Activated CD4-positive, alpha-beta T cell treated with anti-CD3 and anti-CD28 coated beads for 24 hours (primary cell): ENCODE results near the gene CYTH3.
"Not testable (repeated sequence)": the region's sequence is repeated elsewhere in the genome, so short reads cannot be mapped to it uniquely, and the experiment has no call there.

Experiments used
- DNase-seq, 2 donors: peaks; one replicate each; pipeline ENCODE4 v3.0.0-alpha.2; 2020; ENCODE audit warnings: low read depth in 2 of 2

CYTH3 gene

DNA sequence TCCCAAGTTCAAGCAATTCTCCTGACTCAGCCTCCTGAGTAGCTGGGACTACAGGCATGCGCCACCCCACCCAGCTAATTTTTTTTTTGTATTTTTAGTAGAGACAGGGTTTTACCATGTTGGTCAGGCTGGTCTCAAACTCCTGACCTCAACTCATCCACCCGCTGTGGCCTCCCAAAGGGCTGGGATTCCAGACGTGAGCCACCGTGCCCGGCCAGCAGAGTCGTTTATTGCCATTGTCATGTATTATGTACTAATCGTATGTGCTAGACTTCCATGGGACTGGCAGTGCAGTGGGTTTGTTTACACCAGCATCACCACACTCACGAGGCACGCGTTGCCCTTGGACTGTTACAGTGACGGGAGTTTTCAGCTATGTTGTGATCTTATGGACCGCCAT is 120.9 kb downstream of the CYTH3 start:
- not testable (repeated sequence) for DNase-seq

DNA sequence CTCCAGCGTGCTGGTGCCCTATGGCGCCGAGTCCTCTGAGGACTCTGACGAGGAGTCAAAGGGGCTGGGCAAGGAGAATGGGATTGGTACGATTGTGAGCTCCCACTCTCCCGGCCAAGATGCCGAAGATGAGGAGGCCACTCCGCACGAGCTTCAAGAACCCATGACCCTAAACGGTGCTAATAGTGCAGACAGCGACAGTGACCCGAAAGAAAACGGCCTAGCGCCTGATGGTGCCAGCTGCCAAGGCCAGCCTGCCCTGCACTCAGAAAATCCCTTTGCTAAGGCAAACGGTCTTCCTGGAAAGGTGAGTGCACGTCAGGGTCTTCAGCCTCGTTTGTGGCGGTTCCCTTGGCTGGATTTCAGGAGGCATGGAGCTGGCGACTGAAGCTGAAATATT is 122.4 kb downstream of the CYTH3 start:
- DNase-seq: no peak

- no peak for DNase-seq
These were observed 123.6 kb downstream of the CYTH3 start for GRCh38 chr7:6148724-6149360.

GRCh38 chr7:6147627-6148026 is 124.8 kb downstream of the CYTH3 start:
- DNase-seq: no peak

- DNase-seq: no peak
These were observed 125.8 kb downstream of the CYTH3 start for GRCh38 chr7:6146666-6147065.

GRCh38 chr7:6143997-6144396 is 128.4 kb downstream of the CYTH3 start:
- no peak for DNase-seq

GRCh38 chr7:6142871-6143380 is 129.5 kb downstream of the CYTH3 start:
- no peak for DNase-seq

GRCh38 chr7:6139189-6139996 is 133.0 kb downstream of the CYTH3 start:
- DNase-seq: no peak

DNA sequence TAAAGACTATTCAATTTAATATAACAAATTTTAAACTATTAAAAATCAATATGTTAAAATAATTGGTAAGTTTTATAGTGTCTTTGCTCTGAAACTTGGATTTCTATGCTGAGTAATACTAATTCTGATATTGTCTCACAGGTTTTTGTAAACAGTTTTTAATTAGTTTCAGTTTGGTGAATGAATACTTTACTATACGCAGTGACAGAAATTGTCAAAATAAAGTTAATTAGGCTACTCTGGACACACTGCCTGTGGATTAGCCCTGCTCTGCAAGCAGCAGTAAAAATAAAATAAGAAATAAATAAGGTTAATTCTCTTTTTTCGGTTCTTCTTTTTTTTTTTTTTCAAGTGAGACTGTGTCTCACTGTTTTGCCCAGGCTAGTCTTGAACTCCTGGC is 135.9 kb downstream of the CYTH3 start:
- no peak for DNase-seq

DNA sequence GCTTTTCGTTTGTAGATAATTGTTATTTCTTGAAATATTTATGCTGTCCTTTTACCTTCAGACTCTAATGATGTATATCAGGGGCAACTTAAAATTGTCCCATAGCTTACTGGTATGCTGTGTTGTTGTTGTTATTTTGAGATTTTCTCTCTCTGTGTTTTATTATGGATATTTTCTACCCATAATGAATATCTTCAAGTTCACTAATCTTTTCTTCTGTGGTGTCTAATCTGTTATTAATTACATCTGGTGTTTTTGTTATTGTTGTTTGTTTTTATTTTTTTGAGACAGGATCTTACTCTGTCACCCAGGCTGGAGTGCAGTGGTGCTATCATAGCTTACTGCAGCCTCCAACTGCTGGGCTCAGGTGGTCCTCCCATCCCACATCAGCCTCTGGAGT is 139.2 kb downstream of the CYTH3 start:
- no peak for DNase-seq

- DNase-seq: no peak
These were observed 142.3 kb downstream of the CYTH3 start for GRCh38 chr7:6130007-6130587.

DNA sequence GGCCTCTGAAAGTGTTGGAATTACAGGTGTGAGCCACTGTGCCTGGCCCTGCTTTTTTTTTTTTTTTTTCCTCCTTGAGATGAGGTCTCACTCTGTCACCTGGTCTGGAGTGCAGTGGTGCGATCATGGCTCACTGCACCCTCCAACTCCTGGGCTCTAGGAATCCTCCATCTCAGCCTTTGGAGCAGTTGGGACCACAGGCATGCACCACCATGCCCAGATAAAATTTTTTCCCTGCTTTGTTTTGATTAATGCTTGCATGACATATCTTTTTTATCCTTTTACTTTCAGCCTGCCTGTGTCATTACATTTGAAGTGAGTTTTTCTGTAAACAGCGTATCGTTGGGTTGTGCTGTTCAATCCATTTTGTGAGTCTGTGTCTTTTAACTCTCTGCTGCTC is 144.2 kb downstream of the CYTH3 start:
- DNase-seq: no peak

DNA sequence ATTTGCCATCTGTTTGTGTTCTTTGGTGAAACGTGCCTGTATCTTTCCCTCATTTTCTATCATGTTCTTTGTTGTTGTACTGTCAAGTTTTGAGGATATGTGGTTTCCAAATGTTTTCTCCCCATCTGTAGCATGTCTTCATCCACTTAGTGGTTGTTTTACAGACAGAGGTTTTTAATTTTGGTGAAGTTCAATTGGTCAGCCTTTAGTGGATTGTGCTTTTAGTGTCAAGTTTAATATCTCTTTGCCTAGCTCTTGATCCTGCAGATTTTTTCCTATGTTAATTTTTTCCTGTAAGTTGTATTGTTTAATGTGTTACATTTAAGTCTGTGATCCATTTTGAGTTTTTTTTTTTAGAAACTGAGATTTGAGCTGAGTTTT is 145.3 kb downstream of the CYTH3 start:
- no peak for DNase-seq

DNA sequence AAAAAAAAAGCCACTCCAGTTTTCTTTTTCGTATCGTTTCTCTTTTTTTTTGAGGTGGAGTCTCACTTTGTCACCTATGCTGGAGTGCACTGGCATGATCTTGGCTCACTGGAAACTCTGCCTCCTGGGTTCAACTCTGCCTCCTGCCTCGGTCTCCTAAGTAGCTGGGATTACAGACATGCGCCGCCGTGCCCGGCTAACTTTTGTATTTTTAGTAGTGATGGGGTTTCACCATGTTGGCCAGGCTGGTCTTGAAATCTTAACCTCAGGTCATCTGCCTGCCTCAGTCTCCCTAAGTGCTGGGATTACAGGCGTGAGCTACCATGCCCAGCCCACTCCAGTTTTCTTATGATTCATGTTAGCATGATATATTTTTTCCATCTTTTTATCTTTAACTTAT is 148.6 kb downstream of the CYTH3 start:
- no peak for DNase-seq

GRCh38 chr7:6121141-6121540 is 151.3 kb downstream of the CYTH3 start:
- DNase-seq: no peak

- no peak for DNase-seq
These were observed 154.9 kb downstream of the CYTH3 start for GRCh38 chr7:6117533-6117932.

DNA sequence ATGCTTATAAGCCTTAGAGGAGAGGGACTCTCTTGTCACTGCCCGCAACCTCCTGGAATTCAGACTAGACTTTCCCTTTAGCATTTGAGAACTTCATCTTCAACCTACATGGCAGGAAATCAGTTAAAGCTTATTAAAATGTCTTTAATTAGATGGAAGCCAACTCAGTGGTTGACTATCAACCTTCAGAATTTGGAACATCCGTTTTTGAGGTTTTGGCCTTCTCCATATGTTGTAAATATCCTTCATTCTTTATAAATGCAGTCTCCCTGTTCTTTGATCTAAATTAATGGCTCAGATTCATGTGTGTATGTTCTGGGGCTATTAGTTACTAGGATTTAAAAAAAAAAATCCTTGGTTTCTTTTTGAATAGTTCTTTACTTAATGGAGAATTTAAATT is 156.2 kb downstream of the CYTH3 start:
- DNase-seq: no peak
